Measurements from ENCODE around the gene DPM1.

Gene DPM1

GRCh38 chr20:50929299-50930138 lies 28.8 kb downstream of the DPM1 start:
- DNase-seq: peak; percentile 58

- no peak for DNase-seq
Observed at GRCh38 chr20:50928469-50928868, 29.9 kb downstream of the DPM1 start.

DNA sequence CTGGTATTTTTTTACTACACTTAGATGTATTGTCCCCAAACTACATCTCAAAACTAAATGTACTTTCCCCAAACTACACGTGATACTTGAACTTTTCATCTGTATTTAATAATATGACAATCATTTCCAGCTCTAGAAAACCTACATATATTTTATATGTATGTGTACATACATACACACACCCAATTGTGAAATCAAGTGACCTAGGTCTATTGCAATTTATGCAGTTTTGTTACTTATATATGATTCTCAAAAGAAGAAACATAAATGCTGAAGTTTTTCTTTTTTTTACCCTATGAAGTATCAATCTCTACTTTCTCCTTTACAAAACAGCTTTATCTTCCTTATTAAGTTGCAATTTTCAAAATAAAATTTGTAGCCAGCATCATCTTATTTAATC lies 31.8 kb downstream of the DPM1 start:
- no peak for DNase-seq

- DNase-seq: no peak
Observed at GRCh38 chr20:50924261-50924920, 33.9 kb downstream of the DPM1 start.

DNA sequence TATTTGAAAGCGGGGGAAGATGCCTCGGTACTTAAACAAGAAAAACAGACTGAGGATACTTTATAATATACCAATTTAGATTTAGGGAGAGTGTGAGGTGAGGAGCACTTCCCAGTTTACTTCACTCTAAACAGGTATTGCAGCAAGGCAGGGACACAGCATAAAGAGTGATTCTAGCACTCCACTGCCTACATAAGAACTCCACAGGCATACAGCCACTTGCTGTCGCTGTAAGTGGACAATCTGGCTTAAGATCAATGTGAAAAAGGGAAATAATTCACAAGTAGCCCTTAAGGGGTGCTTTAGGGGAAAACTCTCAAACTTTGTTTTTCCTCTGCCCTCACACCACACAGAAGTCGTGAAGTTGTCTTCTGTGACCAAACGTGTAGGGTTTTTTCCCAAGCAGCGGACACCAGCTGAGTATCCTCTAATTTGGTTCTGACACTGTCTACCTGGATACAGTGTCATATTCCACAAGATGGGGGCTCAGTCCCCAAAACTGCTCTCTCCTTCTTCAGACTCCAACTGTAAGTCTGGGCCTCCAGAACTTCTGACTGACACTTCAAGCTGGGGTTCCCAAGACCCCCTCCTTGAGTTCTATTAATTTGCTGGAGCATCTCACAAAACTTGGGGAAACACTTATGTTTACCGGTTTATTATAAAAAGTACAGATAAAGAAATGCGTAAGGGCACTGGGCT lies 36.4 kb downstream of the DPM1 start:
- no peak for DNase-seq

GRCh38 chr20:50920997-50921396 lies 37.3 kb downstream of the DPM1 start:
- DNase-seq: no peak

DNA sequence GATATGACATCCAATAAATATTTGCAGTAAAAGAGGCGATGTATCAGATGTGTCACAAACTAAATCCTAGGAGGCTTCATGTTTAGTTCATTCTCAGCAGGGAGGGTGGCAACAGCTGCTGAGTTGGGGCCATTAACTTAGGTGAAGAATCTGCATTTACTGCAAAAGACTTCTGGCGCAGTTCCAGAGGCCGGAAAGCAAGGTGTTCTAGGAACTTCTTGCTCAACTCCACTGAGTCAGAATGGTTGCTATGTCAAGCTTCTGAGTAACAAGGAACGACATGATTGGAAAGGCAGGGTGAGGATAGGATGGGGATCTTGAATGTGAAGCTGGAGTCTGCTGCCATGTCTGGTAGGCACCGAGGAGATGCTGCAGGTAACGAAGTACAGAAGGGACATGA lies 38.8 kb downstream of the DPM1 start:
- DNase-seq: no peak

DNA sequence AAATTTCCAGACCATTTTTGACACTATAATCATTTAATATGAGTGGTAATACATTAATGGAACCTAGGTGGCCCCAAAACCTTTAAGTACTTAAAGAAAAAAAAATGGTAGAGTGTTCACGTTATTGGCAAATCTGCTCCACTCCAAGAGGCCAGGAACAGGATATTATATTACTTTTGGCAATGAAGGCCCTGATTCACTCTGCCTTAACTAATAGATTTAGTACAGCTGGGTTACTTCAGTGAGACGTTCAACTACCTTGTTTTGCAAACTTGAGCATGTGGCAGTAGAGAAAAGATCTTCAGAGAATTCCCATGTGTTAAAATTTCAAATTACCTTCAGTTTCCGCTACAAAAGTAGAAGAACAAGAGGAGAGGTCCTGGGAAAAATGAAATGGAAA lies 39.9 kb downstream of the DPM1 start:
- no peak for DNase-seq

GRCh38 chr20:50916934-50917333 lies 41.4 kb downstream of the DPM1 start:
- DNase-seq: no peak

DNA sequence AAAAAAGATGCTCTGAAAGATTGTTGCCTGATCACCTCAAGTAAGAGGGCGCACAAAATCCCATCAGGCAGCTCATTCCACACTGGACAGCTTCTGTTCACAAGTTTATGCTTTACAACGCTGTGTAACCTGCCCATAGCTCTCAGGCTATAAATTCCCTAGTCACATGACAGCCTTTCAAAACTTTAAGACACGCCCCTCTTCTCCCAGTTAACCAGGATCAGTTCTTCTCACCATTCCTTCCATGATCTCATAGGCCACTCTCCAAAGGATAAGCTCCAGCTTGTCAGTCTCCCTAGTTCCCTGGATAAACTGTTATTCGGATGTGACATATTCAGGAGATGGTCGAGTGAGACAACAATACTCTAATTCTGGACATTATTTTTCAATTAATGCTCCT lies 42.1 kb downstream of the DPM1 start:
- no peak for DNase-seq

- DNase-seq: no peak
Observed at GRCh38 chr20:50915424-50915823, 42.9 kb downstream of the DPM1 start.

- no peak for DNase-seq
Observed at GRCh38 chr20:50913690-50914375, 44.5 kb downstream of the DPM1 start.

GRCh38 chr20:50911716-50912115 lies 46.6 kb downstream of the DPM1 start:
- DNase-seq: no peak

DNA sequence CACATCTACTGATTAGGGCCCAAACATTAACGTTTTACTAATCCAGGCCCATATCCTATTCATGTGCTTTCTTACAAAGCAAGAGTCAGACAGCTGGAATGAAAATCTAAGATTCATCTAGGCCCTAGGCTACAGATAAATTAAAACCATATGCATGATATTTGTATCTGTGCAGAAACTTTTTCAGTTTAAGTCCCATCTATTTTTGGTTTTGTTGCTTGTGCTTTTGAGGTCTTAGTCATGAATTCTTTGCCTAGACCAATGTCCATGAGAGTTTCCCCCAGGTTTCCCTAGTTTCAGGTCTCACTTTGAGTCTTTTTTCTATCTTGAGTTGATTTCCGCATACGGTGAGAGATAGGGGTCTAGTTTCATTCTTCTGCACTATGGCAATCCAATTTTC lies 47.3 kb downstream of the DPM1 start:
- DNase-seq: no peak

- no peak for DNase-seq
Observed at GRCh38 chr20:50909413-50909812, 48.9 kb downstream of the DPM1 start.

DNA sequence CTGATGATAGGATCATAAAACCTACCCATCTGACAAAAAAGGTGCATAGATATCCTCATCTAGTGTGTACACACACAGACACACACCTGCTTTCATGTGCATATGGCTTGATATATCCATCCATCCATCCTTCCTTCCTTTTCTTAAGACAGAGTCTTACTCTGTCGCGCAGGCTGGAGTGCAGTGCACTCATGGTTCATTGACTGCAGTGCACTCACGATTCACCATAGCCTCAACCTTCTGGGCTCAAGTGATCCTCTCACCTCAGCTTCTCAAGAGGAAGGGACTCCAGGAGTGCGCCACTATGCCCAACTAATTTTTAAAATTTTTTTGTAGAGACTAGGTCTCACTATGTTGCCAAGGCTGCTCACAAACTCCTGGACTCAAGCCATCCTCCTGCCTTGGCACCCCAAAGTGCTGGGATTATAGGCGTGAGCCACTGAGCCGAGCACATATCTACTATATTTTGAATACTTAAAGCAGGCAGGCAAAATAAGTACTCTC lies 54.2 kb downstream of the DPM1 start:
- peak; percentile 76 for DNase-seq

DNA sequence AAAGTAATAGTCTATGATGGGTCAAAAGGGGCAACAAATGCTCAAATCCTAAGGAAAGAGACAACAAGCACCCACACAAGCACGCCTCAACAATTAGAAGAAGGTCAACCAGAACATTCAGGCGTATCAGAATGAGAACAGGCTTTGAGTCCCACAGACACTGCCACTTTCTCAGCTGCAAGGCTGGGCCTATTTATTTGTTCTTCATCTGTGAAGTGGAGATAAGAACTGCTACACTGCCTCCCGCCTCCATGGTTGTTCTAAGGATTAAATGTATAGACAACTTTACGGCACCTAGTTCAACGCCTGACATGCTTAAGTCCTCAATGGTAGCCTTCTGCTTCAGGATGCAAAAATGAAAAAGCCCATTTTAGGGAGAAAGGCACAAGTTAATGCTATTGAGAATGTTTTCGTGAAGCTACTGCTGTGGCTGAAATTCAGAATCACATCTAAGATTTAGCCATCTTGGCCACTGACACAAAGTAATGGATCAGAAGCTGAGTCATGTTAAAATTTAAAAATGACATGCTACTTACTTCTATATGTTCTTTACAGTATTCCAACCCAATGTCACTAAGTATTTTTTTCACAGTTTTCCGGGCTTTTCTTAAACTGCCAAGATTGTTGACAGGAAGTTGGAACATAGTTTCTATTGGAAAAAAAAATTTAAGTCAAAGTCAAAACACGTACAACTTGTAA lies 54.8 kb downstream of the DPM1 start:
- no peak for DNase-seq

DNA sequence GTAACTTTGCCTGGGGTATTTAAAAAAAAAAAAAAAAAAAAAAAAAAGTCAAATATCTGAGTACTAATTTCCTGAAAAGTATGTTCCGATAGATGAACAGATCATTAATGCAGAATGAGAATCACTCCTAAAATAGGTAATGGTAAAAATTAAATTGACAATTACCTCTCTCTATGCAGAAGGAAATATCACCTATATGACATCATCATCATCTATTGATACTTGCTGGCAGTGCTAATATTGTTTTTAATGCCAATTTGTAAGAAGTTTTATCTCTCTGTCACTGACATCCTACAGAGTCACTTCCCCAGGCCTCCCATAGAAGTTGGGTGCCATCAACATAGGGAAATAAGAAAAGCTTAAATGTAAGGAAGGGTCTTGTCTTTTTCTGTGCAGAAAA lies 57.0 kb downstream of the DPM1 start:
- DNase-seq: no peak

GRCh38 chr20:50900261-50900660 lies 58.1 kb downstream of the DPM1 start:
- no peak for DNase-seq

DNA sequence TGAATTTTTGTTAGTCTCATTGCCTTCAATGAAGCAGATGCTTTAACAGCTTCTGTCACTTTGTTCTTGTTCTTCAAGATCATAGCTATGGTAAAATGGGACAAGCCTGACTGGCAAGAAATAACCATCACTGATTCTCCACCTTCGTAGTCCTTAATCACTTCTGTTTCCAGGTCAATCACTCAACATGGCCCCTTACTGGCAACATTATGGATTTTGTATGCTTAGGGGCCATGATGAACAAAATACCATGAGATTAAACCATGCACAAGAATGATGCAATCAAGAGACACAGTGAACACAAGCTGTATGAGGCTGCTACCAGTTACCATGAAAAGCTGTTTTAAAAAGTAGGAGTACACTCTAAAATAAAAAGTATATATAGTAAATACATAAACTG lies 59.9 kb downstream of the DPM1 start:
- DNase-seq: no peak

GRCh38 chr20:50895111-50895830 lies 63.1 kb downstream of the DPM1 start:
- no peak for DNase-seq

- no peak for DNase-seq
Observed at GRCh38 chr20:50893620-50894019, 64.7 kb downstream of the DPM1 start.

Measured in DMS79 (cell line).